Measurements from ENCODE around the gene PRDM15.

Gene PRDM15

DNA sequence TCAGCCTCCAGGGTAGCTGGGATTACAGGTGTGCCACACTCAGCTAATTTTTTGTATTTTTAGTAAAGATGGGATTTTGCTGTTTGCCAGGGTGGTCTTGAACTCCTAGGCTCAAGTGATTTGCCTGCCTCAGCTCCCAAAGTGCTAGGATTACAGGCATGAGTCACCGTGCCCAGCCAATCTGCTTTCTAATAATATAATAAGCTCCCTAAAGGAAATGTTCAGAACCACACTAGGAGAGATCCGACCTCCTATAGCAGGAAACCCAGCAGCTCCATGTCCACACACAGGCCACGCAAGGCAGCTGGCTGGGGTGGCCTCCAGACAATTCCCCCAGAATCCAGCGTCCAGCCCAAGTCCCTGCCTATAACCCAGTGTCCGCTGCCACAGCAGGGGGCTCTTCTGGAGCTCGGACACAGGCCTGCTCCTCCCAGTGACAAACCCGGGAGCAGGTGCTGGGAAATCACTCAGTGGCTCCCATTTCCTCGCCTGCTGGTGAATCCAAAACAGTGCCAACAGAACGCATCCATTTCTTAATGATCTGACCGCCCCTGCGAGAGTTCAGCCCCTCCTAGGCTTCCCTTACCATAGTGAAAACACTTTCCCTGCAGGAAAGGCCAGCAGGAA, 119.8 kb downstream of the PRDM15 start:
- DNase-seq: no peak

DNA sequence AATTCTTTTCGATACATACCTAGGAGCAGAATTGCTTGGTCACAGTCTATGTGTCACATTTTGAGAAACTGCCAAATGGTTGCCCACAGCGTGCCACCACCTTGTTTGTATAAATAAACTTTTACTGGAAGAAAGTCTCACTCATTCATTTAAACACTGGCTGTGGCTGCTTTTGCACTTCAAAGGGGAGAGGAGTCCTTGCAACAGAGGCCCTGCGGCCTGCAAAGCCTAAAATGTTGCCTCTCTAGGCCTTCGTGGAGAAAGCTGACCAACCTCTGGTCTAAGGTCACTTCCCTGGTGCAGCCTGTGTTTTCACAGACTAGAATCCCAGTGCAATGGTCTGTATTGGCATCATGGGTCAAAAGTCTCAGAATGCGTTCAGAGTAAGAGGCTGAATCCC, 120.6 kb downstream of the PRDM15 start:
- no peak for DNase-seq

DNA sequence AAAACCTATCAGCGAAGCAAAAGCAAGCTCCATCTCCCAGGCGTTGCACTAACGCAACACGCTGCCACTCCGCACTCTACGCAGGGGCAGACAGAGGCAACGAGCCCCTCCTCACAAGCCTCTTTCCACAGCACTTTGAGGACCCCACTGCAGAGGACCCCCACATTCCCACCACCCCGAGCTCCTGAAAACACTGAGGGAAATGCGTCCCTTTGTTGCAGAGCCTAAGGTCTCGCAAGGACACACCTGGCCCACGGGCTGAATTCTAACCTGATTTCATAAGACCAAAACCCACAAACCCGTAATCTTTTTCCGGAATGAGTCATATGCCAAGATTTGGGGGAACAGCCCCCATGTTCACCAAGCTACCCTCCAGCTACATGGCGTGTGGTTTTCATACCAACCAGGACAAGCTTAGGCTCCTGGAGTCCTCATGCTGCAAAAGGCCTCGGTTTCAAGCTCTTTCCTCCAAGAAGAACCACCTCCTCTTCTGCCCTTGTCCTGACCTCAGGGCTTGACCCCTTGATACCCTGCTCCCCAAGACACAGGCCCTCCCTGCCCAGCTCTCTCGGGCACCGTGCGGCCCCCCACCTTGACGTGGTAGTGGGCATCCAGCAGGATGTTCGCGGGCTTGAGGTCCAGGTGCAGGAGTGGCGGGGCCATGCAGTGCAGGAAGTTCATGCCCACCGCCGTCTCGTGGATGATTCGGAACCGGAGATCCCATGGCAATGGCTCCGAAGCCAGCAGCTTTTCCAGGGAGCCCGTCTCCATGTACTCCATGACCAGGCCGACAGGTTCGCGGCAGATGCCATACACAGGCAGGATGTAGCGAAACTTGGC, 123.0 kb downstream of the PRDM15 start:
- no peak for DNase-seq

DNA sequence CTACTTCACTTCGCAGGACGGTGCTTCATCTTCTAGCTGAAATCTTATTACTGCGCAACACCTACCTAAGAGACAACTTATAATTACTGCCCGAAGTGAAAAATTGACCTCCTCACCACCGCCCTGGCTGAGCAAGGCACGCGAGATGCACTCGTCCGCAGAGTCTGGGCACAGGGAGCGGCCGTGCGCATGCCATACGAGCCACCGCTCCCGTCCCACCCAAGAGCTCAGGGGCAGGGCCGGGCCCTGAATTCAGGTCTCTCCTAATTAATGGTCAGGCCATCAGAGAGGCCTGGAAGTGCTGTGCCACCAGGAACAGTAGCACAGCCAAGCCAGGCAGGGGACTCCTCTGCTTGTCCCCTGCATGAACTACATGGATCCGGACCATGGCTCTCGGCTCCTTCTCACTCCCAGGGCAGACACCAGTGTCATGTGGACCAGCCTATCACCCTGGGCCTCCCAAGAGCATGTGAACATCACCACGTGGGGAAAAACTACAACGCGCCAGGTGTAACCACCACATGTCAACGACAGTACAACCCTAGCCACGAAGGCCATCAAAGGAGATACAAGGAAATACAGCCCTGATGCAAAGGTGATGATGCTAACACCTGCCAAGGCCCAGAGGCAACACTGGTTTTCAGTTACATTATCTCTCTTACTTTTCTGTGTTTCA, 123.7 kb downstream of the PRDM15 start:
- DNase-seq: no peak

DNA sequence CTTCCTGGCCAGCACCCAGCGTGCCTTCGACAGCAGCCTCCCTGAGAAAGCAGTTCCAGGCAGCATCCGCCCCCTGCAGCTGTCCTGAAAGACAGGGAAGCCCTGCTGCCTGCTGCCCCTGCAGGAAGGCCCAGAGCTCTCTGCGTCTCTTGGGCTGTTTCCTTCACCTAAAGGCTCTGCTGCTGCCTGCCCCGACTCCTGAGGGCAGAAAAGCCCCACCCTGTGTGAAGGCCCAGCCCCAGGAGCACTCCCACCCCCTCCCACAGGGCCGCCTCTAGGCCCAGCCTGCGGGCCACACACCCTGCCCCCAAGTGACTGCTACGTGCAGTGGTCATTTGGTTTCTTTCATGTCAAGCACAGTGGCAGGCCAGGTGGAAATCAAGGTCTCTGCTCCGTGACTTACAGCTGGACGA, 124.7 kb downstream of the PRDM15 start:
- DNase-seq: no peak

DNA sequence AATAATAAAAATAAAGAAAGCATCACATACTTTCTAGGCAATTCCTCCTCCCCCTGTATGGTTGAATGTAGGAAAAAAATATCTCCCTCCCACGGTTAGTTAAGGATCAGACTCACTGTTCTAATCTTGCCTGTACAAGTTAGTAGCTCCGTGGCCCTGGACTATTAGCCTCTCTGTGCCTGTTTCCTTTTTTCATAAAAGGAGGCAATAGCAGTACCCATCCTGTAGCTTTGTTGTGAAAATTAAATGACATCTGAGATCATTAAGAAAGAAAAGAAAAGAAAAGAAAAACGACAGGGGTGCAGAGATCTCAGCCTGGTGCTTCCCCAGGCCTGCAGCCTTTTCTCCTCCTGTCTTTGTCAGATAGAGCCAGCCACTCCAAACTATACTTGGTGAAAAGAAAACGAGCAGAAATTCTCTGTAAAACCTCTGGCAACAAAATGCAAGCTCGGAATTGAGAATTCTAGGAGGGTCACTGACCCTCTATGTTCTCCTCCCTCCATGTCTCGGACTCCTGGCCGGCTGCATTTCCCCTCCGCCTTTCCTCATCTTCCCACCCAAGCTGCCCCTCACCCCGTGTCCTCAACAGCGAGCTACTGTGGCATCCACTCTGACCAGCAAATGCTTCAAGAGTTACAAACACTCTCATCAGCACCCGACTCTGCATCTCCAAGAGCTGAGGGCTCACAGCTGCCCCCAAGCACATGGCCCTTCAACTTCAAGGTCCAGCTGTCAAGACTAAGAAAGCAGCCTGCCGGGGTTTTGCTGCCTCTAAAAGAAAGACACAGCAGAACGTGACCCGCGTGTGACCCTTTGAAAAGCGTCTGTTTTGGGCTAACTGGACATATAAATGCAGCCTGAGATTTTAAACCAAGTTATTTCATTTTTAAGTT, 125.9 kb downstream of the PRDM15 start:
- no peak for DNase-seq

DNA sequence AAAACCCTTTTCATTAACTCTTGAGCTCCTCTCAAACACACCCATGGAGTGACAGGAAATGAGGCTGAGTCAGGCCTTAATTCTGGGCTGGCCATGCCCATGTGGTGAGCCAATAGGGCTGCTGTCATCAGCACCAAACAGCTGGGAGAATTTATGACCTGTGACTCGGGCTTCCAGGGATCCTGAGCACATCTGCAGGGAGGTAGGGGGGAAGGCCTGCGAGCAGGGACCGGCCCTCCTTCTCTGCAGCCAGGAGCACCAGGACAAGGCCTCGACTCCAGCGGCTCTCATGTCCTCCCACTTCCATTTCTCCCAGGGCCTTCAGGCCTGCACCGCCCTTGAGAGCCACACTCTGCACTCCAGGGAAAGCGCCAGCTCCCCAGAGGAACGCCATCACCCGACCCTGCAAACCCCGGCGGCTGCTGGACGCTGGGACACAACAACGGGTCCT, 126.9 kb downstream of the PRDM15 start:
- no peak for DNase-seq

DNA sequence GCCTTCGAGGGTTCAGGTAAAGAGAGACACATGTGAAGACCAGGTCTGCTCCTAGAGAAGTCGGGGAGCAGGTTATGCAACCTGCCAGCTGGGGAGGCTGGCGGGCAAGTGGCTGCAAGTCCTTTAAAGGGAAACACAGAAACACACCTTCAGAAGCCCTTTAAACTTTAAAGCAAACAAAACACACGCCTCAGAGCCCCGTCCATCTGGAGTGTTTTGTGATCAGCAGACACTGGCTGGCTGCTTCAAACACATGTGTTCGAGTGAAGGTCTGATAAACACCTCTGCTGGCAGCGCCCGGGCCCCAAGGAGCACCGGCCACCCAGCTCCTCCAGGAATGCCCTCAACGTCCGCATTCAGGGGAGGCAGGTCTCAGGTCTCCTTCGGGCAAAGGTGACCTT, 127.5 kb downstream of the PRDM15 start:
- DNase-seq: peak; percentile 76

DNA sequence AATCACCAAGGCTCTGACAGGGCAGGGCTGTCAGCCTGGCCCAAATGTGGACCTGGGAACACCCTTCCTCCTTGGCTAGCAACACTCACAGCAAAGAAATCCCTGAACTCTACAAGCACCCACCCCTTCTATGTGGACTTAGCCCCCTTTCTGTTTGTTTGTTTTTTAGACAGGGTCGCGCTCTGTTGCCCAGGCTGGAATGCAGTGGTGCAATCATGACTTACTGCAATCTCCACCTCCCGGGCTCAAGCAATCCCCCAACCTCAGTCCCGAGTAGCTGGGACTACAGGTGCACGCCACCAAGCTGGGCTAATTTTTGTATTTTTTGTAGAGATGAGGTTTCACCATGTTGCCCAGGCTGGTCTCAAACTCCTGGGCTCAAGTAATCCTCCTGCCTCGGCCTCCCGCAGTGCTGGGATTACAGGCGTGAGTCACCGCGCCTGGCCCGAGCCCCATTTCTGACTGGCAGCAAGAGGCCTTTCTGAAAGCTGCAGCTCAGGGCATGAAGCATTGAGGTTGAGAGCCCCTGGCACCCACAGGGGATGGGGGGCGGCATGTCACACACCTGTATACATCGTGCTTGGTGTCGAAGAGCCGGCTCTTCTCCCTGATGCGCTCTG, 128.5 kb downstream of the PRDM15 start:
- DNase-seq: no peak

DNA sequence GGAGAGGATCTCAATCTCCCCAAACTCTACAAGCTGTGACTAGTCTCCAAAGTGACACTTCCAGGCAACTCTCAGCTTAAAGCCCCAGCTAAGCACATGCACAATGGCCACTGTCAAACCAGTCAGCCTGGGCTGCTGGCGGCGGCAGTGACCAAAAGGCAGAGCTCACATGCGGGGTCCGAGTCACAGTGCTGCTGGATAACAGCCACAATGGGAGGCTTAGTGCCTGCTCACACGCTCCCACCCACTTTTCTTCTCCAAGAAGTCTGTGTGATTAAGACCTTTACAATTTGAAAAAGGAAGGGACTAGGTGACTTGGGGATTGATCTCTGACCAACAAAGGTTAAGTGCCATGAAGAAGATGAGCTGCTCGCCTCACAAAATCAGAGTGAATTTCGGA, 129.1 kb downstream of the PRDM15 start:
- DNase-seq: no peak

DNA sequence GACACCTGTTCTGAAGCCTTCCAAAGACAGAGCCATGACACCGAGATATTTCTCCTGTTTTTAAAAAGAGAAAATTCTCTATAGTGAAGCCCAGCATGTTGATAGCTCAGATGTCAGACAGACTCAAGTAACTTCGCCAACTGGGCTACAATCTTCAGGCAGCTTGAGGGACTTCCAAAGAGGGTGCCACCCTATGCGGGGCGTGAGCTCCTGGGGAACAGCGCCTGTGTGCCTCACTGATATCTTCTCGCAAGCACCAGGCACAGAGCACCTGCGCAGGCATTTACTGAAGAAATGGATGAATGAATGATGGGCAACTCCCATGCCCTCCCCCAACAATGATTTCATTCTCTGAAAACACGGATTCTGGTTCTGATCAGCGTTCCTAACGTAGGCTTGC, 129.9 kb downstream of the PRDM15 start:
- DNase-seq: no peak
